GM10847 (cell line): Measurements from ENCODE around the gene SPECC1.

Experiments
- POLR2A ChIP-seq: IDR thresholded peaks from 2 replicates; pipeline ENCODE4 v1.6.1; 2011; ENCODE audit not compliant: insufficient read length; ENCODE audit errors: extremely low read depth

Gene SPECC1

GRCh38 chr17:20304961-20305360, 295.8 kb downstream of the SPECC1 start:
- no peak for TF ChIP-seq POLR2A

- TF ChIP-seq POLR2A, result no peak
Measured at GRCh38 chr17:20306924-20307323, 297.8 kb downstream of the SPECC1 start.

- no peak for TF ChIP-seq POLR2A
Measured at GRCh38 chr17:20307326-20307910, 298.3 kb downstream of the SPECC1 start.

GRCh38 chr17:20310481-20310880, 301.3 kb downstream of the SPECC1 start:
- TF ChIP-seq POLR2A, result no peak

- TF ChIP-seq POLR2A, result no peak
Measured at GRCh38 chr17:20313306-20313705, 304.1 kb downstream of the SPECC1 start.

GRCh38 chr17:20313891-20314290, 304.7 kb downstream of the SPECC1 start:
- no peak for TF ChIP-seq POLR2A

- no peak for TF ChIP-seq POLR2A
Measured at GRCh38 chr17:20314834-20315233, 305.7 kb downstream of the SPECC1 start.

GRCh38 chr17:20315311-20315710, 306.2 kb downstream of the SPECC1 start:
- TF ChIP-seq POLR2A, result no peak

GRCh38 chr17:20315821-20316220, 306.7 kb downstream of the SPECC1 start:
- no peak for TF ChIP-seq POLR2A
